NCI-H1694 (cell line): ENCODE results near the gene CTDSPL.
"Not testable (repeated sequence)": the region's sequence is repeated elsewhere in the genome, so short reads cannot be mapped to it uniquely, and the experiment has no call there.

Experiments used
- DNase-seq: peaks from one replicate; lab custom pipeline; 2025; lab: John Stamatoyannopoulos, UW

CTDSPL gene

DNA sequence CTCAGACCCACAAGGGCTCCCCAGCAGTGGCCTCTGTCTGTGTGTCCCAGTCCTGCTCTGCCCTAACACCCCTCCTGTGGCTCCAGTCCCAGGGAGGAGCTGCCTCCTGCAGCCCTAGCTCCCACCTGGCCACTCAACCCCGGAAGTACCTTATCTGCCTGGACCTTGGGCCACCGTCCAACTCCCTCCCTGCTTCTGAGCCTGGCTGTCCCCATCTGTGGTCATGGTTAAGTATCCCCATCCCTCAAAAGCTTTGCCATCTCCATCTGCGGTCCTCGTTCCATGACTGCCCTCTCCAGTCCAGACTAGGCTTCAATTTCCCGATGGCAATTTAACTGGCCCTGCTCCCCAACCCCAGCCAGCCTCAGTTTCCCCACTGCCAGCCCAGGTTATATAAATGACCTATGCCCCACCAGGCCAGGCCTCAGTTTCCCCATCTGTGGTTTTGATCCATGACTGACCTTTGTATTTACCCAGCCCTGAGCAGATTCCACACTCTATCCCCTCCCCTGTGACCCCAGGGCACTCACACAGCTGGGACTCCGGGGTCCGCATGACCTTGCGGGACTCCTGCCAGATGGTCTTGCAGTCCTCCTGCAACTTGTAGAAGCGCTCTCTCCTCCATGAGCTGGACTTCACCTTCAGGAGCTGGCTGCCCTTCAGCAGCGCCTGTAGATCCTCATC lies 158.1 kb downstream of the CTDSPL start:
- no peak for DNase-seq

DNA sequence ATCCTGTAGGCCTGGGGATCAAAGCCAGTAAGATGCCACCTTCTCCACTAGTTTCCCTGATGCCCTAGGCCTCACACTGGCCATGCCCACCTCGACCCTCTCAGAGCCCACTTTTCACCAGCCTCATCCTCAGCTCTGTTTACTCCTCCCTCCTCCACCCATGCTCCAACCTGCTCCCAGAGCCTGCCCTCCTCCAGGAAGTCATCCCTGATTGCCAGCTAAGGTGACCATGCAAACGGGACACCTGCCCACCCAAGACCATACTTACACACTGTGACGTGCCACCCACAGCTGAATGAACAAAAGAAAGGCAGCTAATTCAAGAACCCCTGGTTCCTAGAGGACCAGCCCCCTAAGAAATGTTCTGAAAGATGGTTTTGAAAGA lies 158.7 kb downstream of the CTDSPL start:
- no peak for DNase-seq

DNA sequence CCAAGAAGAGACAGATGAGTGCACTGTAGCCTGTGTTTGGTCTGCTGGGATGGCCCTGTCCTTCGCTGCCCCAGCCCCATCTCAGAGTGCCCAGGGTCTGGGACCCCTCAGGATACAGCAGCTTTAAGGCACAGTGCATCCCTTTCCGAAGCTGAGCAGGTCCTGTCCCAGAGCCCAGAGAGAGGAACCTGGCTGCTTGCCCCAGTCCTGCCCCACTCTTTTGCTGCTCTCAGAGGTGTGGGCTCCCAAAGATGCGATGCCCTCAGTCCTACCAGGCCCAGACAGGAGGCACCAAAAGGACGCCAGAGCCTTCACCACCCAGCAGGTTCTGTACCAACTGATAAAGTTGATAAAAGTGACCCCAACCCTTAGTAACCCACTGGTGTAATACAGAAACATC lies 159.5 kb downstream of the CTDSPL start:
- DNase-seq, result no peak

DNA sequence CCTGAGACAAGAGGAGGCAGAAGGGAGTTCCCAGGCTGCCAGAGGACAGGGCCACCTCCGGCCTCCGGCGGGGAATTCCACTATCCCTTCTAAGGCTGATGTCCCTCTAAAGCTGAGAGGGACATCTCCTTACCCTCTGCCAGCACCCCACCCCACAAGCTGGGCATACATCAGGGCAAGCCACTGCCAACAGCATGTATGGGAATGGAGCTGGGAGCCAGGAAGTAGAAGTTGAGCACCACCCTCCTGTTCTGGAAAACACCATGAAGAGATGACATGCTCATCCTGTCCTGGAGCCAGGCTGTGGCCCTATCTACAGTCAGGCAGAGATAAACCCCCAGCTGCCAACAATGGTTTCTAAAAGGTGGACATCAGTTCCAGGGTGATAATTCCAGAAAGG lies 160.6 kb downstream of the CTDSPL start:
- no peak for DNase-seq

DNA sequence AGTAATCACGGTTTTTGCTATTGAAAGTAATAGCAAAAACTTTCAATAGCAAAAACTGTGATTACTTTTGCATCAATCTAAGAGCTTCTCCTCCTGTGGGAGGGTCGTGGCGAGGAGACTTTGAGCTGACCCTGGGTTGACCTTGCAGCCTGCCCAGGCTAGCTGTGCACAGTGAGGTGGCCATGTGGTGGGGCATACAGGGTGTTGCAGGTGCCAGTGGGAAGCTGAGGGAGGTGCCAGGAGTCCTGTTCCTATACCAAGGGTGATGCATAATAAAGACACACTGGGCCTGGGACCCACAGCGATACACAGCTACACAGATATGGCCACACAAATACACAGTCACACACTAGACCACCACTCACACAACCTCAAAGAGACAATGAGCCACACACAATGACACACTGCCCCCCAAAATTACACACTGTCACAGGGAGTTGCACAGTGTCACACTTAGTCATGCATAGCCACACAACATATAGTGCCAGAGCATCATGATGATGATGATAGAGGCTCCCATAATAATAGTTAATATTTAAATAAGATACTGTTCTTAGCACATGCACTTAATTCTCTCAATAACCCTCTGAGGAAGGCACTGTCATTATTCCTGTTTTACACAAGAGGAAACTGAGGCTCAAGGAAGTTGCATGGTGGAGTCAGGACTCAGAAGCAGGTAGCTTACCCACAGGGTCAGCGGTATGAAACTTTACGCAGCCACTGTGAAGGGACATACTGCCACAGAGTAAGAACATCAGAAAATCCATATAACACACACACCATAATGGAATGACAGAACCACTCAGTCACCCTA lies 161.4 kb downstream of the CTDSPL start:
- DNase-seq, result no peak

DNA sequence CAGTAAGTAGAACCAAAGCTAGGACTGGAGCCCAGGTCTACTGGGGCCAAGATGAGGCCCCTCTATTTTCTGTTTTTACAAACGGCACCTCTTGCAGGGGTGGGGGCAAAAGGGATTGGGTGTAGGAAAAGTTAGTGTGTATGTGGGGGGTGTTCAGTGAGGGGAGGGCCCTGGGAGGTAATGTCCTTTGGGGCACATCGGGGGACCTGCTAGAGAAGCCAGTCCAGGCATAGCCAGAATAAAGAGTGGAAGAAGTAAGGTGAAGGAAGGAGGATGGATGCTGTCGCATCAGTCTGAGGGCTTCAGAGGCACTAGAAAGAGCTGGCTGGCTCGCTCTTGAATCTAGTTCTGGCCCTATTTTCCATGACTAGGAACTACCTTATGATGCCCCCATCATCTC lies 165.2 kb downstream of the CTDSPL start:
- DNase-seq, result no peak

DNA sequence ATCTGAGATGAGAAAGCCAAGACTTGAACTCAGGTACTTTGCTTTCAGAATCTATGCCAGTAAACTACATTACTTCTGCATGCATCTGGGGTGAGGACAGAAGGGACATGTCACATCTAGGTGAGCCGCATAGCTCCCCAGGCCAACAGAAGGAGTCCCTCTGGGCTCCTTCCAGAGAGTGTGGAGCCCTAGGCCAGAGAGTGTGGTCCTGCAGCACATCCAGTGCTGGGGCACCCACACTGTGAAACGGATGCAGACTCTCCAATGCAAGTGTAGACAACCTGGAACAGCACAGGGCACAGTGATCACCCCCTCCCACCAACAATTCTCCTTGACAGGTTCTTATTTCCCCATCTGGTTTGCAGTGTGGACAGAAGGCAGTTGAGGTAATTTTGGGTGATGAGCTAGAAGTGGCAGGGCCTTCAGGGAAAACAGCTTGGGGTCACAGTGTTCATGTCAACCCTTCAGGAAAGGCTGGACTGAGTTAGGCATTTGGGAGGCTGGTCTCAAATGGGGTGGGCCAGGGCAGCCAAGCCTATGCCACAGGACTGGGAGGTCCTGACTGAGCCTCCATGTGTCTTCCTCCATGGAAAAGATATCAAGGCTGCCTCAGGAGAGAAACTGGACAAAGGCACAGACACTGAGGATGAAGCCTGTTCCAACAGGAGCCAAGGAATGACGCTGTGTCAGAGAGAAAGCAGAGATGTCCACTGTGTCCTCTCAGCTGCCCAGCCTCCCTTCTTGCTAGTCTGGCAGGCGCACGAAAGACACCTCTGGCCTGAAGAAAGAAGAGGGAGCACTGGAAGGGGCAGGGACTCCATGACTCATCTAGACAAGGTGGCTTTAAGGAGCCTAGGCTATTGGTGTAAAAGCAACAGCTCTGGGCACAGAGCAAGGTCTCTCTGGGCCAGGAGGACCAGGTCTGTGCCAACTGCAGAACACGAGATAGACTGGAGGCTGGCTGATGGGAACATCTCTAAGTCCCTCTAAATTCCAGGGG lies 166.1 kb downstream of the CTDSPL start:
- no peak for DNase-seq

DNA sequence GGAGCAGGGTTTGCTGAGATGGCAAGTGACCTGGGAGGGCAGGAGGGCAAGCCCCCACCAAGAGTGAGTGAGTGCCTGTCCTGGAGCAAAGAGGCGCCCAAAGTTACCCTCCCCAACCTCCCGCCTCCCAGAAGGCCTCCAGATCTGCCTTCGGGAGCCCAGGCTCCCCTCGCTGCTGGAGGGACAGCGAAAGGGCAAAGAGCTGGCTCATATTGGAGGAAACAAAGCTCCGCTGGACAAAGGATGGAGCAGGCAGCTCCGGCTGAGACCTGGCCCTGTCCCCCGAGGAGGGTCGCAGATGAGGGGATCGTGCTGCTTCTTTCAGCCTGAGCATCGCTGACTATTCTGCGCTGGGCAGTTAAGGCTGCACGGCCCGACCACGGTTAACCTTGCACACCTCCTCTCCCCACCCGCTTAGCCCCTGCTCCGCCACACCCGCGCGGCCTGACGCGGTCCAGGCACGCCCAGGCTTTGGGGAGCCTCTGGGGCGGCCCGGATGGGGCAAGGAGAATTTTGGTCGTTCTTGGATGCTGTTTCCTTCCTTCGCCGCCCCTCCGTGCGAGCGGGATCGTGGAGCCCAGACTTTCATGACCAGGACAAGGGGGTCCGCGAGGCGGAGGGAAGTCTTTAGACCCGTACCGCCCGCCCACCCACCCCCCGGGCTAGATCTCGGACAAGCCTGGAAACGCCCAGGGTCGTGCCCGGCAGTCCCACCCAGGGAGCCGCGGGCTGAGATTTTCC lies 167.1 kb downstream of the CTDSPL start:
- no peak for DNase-seq

DNA sequence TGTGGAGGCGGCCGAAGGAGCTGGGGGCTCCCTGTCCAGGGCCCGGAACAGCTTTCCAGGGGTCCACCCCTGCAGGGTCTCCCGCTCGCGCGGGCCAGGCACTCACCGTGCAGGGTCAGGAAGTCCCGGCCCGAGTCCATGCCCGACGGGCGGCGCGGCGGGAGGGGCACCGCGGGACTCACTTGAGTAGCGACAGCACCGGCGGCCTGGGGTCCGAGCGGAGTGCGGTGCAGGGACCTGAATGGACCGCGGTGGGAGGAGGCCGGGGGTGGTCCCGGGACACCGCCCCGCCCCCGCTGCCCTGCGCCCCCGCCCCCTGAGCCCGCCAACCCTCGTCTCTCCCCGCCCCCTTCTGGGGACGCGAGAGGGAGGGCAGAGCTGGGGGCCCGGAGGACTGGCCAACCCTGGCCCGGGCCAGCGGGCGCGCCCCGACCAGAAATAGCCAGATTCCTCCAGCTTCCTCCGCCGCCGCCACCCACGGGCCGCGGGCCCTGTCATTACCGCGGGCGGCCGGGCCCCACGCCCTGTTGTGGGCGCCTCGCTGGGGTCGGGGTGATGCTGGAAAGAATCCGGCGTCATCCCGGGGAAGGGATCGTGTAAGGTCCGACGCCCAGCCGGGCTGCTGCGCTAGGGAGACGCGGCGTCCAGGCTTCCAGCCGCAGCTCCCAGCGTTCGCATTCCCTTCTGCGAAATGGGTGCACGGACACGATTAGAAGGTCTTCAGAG lies 167.9 kb downstream of the CTDSPL start, which contains the start of gene PLCD1:
Gene PLCD1 (minus strand): TSS at position 243 of the 726 bp plus-strand sequence. CDS start 103 bp downstream, at position 140.
- no peak for DNase-seq

DNA sequence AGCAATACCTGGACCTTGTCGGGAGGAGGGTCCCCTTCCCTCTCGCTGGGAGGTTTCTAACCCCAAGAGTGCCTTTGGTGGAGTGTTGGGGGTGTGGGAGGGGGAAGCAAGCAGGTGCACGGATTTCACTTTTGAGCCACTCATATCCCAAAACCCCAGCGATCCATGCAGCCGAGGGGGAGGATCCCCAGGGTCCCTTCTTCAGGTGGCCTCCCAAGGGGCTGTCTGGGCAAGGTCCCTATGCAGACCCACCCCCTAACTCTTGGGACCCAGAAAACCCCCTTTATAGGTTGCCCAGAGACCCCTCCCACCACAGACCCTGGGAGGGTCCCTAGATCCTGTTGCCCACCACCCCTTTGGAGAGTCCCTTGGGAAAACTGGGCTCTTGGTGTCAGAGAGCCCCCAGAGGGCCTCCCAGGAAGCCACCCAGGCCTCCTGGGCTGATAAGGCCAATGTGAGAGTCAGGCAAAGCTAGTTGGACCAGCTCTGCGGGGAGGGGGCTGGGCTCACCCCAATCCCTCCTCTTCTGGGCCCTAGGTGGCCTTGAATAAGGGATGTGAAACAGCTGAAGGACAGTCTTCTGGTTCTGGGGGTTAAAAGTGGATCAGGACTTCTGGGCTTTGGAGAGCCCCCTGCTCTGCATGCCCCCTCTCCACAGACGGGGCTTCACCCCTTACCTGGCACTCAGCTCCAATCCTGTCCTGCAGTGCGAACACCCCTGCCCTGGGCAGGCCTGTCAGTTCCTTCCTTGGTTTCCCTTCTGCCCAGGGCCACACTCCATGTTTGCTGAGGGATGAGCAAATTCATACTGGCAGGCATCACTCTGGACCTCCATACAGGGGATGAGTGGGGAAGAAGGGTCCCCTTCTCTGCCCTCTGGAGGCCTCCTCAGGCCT lies 168.7 kb downstream of the CTDSPL start:
- no peak for DNase-seq

DNA sequence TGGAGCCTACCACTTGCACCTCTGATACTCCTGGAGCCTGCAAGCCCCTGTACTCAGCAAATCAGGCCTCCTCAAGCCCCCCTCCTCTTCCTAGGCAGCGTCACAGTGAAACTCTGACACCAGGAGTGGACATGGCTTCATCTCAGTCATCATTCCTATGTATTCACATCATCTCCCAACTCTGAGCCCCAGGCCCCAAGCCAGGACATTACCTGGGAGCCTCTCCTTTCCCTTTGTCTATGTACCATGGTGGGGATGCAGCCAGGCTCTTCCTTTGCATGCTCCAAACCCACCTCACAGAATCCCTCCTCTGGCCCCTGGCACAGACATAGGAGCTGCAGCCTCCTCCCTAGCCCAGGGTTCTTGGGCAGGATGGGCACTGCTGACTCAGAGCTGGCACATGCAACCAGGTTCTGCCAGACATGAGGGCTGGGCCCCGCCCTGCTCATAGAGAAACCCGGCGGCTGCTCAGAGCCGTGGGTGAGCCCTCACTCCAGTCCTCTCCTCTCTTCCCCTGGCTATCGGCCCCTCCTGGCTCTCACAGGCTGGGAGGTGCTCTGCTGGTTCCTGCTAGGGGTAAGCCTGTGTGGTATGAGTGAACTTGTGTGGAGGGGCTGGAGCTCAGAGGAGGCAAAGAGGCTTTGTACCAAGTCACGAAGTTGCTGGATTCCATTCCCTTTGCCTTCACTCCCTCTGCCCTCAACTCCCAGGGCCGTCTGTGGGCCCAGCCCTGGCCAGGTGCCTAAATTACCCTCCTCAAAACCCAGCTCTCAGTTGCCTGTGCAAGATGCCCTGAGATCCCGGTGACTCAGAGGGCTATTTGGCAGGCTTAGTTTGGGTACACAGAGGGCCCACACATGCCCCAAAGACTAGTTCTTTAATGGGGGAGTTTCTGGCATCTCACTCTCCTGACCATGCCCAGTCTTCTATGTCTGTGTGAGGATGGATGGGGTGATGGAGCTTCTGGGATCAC lies 169.6 kb downstream of the CTDSPL start:
- DNase-seq, result no peak

DNA sequence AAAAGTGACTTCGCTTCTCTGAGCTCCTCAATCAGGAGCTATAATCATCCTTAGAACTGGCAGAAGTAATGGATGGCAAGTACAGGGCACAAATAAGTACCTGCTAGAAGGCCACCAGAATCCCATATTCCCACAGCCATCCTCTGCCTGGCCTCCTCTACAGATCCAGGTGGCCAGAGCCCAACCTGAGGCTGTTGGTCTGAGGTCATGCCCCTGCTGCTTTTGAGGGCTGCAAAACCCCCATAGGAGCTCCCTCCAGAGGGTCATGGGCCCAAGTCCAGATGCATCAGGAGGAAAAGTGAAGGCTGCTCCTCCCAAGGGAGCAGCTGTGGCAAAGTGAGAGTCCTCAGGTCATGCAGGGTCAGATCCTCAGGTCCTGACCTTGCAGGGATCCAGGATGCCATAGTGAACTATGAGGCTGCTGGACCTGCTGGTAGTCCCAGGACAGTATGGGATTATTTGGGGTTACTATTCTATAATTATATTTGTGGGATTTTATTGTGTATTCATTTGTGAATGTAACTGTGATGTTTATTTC lies 170.7 kb downstream of the CTDSPL start:
- no peak for DNase-seq

DNA sequence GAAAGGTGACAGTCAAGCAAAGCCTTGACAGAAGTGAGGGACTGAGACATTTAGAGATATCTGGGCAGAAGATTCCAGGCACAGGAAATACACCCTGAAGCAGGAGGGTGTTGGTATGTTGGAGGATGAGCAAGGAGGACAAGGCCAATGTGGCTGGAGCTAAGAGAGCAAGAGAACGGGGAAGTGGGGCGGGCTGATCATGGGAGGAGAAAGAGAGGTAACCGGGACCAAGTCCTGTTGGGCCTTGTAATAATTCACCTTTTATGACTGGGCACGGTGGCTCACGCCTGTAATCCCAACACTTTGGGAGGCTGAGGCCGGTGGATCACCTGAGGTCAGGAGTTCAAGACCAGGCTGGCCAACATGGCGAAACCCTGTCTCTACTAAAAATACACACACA lies 171.9 kb downstream of the CTDSPL start:
- DNase-seq, result not testable (repeated sequence)
